ENCODE measurements around the gene EXT2. TPM values are rescaled to one million over a fixed set of nuclear protein-coding genes. Genes with fewer than 3 reads are reported as not detected.

Gene EXT2
- total and polyA plus RNA-seq, 2 of the 13 experiments (the other 11 are each of a cell fraction or from before 2014, with no cell fraction given), result 61.5 to 68.7 TPM

- TF ChIP-seq E2F5 (CRISPR knock-in tag; conservative IDR thresholded peaks at IDR 0.05), result no peak
- TF ChIP-seq TEF (CRISPR knock-in tag; IDR thresholded peaks at IDR 0.05), result no peak
- TF ChIP-seq FOSL2 (CRISPR knock-in tag; IDR thresholded peaks at IDR 0.05), result peak; percentile 47; the same call in 1 of the 2 replicates
- TF ChIP-seq ZNF644 (CRISPR knock-in tag; IDR thresholded peaks at IDR 0.05; ENCODE audit: low read depth), result peak; percentile 63; the same call in 1 of the 2 replicates
- no peak for TF ChIP-seq ZHX1 (CRISPR knock-in tag; IDR thresholded peaks at IDR 0.05; ENCODE audit: low read depth)
- TF ChIP-seq MEIS1 (CRISPR knock-in tag; IDR thresholded peaks at IDR 0.05; ENCODE audit: borderline replicate concordance), result no peak
- no peak for TF ChIP-seq UBTF (CRISPR knock-in tag; IDR thresholded peaks at IDR 0.05)
- TF ChIP-seq DMTF1 (CRISPR knock-in tag; IDR thresholded peaks at IDR 0.05), result no peak
- TF ChIP-seq ASH2L (IDR thresholded peaks at IDR 0.05; ENCODE audit: insufficient read length, low read depth, low read length), result peak; percentile 32
- TF ChIP-seq ELF4 (CRISPR knock-in tag; IDR thresholded peaks at IDR 0.05; ENCODE audit: borderline replicate concordance), result no peak
- TF ChIP-seq DZIP1 (CRISPR knock-in tag; IDR thresholded peaks at IDR 0.05), result no peak
- peak; percentile 58 for TF ChIP-seq ZNF574 (CRISPR knock-in tag; IDR thresholded peaks at IDR 0.05)
Measured at GRCh38 chr11:44243595-44244343, 148.3 kb downstream of the EXT2 start (continued).
